WI38 (cell line): ENCODE measurements around the gene RXRA.

Source experiments
- H3K4me3 ChIP-seq: 2 replicates; pipeline ENCODE4 v1.5.1; 2011; ENCODE audit warnings: low read depth, mild to moderate bottlenecking, control low read depth, low read length
- CTCF ChIP-seq: IDR thresholded peaks from 2 replicates; pipeline ENCODE4 v1.5.1; 2012; ENCODE audit warnings: low read depth, mild to moderate bottlenecking, control low read depth, low read length

RXRA gene

GRCh38 chr9:134396258-134396742, 70.0 kb downstream of the RXRA start:
- no peak for TF ChIP-seq CTCF
- H3K4me3 ChIP-seq = no peak overlapping the region

- H3K4me3 ChIP-seq = no peak overlapping the region
These were observed 70.6 kb downstream of the RXRA start for GRCh38 chr9:134396825-134397224.

GRCh38 chr9:134398756-134399155, 72.5 kb downstream of the RXRA start:
- TF ChIP-seq CTCF = no peak
- no peak overlapping the region for H3K4me3 ChIP-seq

More at GRCh38 chr9:134396825-134397224, 70.6 kb downstream of the RXRA start:
- TF ChIP-seq CTCF = no peak

- peak; percentile 74 for TF ChIP-seq CTCF
- H3K4me3 ChIP-seq = no peak overlapping the region
These were observed 73.3 kb downstream of the RXRA start for GRCh38 chr9:134399435-134400056.

GRCh38 chr9:134400283-134400682, 74.0 kb downstream of the RXRA start:
- no peak overlapping the region for H3K4me3 ChIP-seq
- TF ChIP-seq CTCF = no peak

GRCh38 chr9:134401391-134401790, 75.1 kb downstream of the RXRA start:
- H3K4me3 ChIP-seq = no peak overlapping the region
- no peak for TF ChIP-seq CTCF

- TF ChIP-seq CTCF = no peak
- H3K4me3 ChIP-seq = no peak overlapping the region
These were observed 75.9 kb downstream of the RXRA start for GRCh38 chr9:134402182-134402581.
